ENCODE data around the gene CFAP68.
"Not testable (repeated sequence)": the region's sequence is repeated elsewhere in the genome, so short reads cannot be mapped to it uniquely, and the experiment has no call there.

CFAP68 gene

GRCh38 chr11:111870886-111871692 lies 8.3 kb upstream of the CFAP68 start, which contains the start of gene ALG9:
Gene ALG9 (minus strand): TSS chr11:111871581. CDS start chr11:111871482, 99 bp downstream.
- peak; percentile 80 for DNase-seq (ENCODE audit: low spot score)

- DNase-seq (ENCODE audit: low spot score) = no peak
Measured at GRCh38 chr11:111871693-111872161, 7.6 kb upstream of the CFAP68 start.

- DNase-seq (ENCODE audit: low spot score) = no peak
Measured at GRCh38 chr11:111878385-111878848, 924 bp upstream of the CFAP68 start.

- no peak for DNase-seq (ENCODE audit: low spot score)
Measured at GRCh38 chr11:111879637-111879960, 258 bp downstream of the CFAP68 start.

- DNase-seq (ENCODE audit: low spot score) = no peak
Measured at GRCh38 chr11:111882202-111882601, 2.9 kb downstream of the CFAP68 start.

DNA sequence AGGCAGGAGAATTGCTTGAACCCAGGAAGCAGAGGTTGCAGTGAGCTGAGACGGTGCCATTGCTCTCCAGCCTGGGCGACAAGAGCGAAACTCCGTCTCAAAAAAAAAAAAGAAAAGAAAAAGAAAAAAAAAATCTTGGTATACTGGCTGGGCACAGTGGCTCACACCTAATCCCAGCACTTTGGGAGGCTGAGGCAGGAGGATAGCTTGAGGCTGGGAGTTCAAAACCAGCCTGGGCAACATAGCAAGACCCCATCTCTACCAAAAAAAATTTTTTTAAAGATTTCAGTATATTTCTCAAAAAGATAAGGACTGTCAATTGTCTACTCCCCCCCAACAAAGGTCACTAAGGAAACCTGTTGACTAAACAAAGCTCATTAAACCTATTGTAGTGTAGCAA lies 5.7 kb downstream of the CFAP68 start:
- DNase-seq (ENCODE audit: low spot score) = not testable (repeated sequence)

GRCh38 chr11:111886032-111886431 lies 6.7 kb downstream of the CFAP68 start:
- DNase-seq (ENCODE audit: low spot score) = no peak

GRCh38 chr11:111886844-111887243 lies 7.5 kb downstream of the CFAP68 start:
- no peak for DNase-seq (ENCODE audit: low spot score)

GRCh38 chr11:111905411-111905810 lies 26.1 kb downstream of the CFAP68 start:
- no peak for DNase-seq (ENCODE audit: low spot score)

GRCh38 chr11:111906680-111907079 lies 27.3 kb downstream of the CFAP68 start:
- DNase-seq (ENCODE audit: low spot score) = no peak

DNA sequence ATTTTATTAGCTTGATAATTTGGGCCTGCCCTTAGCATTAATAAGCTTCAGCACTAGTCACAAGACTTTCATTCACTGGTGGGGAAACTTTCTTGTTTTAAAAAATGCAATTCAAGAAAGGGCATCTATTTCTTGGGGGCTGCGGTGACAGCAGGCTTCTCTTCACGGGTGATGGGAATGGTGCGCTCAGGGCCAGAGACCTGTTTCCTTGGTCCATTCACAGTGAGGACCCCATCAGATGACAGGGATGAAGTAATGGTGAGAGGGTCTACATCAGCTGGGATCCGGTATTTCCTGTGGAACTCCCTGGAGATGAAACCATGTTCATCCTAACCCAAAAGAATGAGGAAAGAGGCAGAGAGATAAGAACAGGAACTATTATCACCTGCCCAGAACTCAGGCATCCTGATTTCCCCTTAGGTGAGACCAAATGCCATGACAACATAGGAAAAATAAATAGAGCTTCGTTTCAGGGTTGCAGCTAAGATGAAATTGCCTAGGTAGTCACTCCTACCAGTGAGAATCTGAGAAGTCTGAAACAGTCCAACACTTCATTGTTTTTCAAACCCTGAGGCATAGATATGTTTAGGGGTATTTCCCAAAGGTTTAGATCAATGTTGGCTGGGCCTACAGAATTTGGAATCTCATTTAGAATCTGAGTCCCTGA lies 29.4 kb downstream of the CFAP68 start:
- DNase-seq (ENCODE audit: low spot score) = no peak

DNA sequence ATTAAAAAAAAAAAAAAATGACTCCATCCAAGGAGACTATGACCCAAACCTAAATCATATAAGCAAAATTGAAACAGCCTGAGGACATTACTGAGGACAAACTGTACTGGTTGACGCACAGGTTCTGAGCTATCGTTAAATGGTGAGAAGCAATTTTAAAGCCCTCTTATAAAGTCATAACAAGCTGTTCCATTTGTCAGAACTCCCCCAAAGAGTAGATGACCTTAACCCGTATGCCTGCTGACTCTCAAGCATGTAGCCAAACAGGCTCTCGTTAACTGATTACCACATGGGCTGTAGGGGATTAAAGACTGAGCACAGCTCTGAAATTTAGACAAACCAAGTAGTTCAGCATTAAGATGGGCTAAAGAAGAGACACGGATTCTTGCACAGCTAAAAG lies 30.0 kb downstream of the CFAP68 start:
- DNase-seq (ENCODE audit: low spot score) = no peak

- no peak for DNase-seq (ENCODE audit: low spot score)
Measured at GRCh38 chr11:111910676-111911562, 31.6 kb downstream of the CFAP68 start.

DNA sequence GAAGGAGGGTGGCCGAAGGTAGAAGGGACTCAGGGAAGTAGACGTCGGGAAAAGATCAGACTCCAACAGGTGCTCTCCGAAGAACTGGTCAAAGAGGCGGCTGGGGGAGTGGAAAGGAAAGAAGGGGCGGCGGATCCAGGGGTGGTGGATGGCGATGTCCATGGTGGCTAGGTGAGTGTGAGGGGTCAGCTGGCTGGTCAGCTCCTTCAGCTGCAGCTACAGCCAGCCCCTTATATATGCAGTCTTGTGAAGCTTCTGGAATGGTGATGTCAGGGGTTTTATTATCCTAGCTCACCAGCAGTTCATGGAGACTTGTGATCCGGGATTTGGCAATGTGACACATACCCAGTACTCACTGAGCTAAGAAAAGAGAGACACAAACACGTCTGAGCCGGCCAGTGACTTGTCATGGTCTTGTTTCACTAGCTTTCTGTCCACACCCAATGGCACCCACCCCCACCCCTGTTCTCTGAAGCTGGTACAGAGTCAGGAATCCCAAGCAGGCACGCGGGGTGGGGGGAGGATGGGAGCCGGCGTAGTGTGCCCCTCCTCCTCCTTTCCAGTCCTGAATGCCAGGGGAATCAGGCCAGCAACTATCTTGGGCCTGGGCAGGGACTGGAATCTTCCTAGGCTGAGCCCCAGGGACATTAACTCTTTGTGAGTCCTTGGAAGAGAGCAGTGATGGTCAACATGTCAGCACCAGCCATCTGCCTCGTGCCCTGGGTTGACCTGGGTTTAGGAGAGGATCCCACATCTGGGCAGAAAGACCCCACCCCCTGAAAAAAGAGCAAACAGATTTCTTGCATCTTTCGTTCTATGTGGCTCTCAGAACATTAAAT lies 32.4 kb downstream of the CFAP68 start, which contains the start of gene CRYAB:
Gene CRYAB, minus strand, starts transcription at position 208 of the 839 bp plus-strand sequence. Its CDS starts 46 bp downstream, at position 162.
- no peak for DNase-seq (ENCODE audit: low spot score)

GRCh38 chr11:111912535-111912934 lies 33.2 kb downstream of the CFAP68 start, which contains the start of gene HSPB2:
Gene HSPB2 (plus strand): TSS chr11:111912734. CDS start chr11:111912830, 96 bp downstream.
- DNase-seq (ENCODE audit: low spot score) = no peak

- no peak for DNase-seq (ENCODE audit: low spot score)
Measured at GRCh38 chr11:111913031-111913861, 33.9 kb downstream of the CFAP68 start.

GRCh38 chr11:111913997-111914396 lies 34.7 kb downstream of the CFAP68 start:
- DNase-seq (ENCODE audit: low spot score) = no peak

- DNase-seq (ENCODE audit: low spot score) = no peak
Measured at GRCh38 chr11:111916768-111917167, 37.4 kb downstream of the CFAP68 start.

GRCh38 chr11:111917312-111917711 lies 38.0 kb downstream of the CFAP68 start:
- no peak for DNase-seq (ENCODE audit: low spot score)

GRCh38 chr11:111917788-111918187 lies 38.4 kb downstream of the CFAP68 start:
- no peak for DNase-seq (ENCODE audit: low spot score)
